Effector memory CD8-positive, alpha-beta T cell (primary cell): ENCODE measurements around the gene AGAP1.

ENCODE experiments used
- ATAC-seq: fragments of 150-1000 bp; cut with Tn5 transposase; replicated peaks from 2 replicates; pipeline ENCODE4 v1.10.0; 2021; ENCODE audit warnings: mild to moderate bottlenecking, moderate library complexity
- DNase-seq, 3 experiments: peaks; one replicate each; pipeline ENCODE4 v3.0.0; 2021
- H3K27ac Mint-ChIP-seq, 2 donors: one replicate each; pipeline ENCODE4 v1.8.0; 2022; ENCODE audit warnings: mild to moderate bottlenecking in 2 of 2, mixed read lengths in 2 of 2, moderate library complexity in 2 of 2
- H3K27me3 Mint-ChIP-seq, 2 donors: one replicate each; pipeline ENCODE4 v1.8.0; 2022; ENCODE audit warnings: mixed read lengths in 2 of 2
- H3K36me3 Mint-ChIP-seq: one replicate; pipeline ENCODE4 v1.8.0; 2022; ENCODE audit warnings: mild to moderate bottlenecking, moderate library complexity, mixed read lengths; ENCODE audit not compliant: insufficient read depth
- H3K4me1 Mint-ChIP-seq, 2 donors: one replicate each; pipeline ENCODE4 v1.8.0; 2022; ENCODE audit warnings: low read depth in 2 of 2, mixed read lengths in 2 of 2
- H3K4me3 Mint-ChIP-seq, 2 donors: one replicate each; pipeline ENCODE4 v1.8.0; 2022; ENCODE audit warnings: mild to moderate bottlenecking in 2 of 2, mixed read lengths in 2 of 2, moderate library complexity in 2 of 2
- H3K9me3 Mint-ChIP-seq, 2 donors: one replicate each; pipeline ENCODE4 v1.8.0; 2022; ENCODE audit warnings: mixed read lengths in 2 of 2
- total RNA-seq, 9 experiments: gene quantifications; one replicate each; lab custom pipeline; 2026; lab: John Stamatoyannopoulos, UW

Gene AGAP1
- 1.1 to 47.4 (median 6.7) reads per million in 9 experiments for total RNA-seq

DNA sequence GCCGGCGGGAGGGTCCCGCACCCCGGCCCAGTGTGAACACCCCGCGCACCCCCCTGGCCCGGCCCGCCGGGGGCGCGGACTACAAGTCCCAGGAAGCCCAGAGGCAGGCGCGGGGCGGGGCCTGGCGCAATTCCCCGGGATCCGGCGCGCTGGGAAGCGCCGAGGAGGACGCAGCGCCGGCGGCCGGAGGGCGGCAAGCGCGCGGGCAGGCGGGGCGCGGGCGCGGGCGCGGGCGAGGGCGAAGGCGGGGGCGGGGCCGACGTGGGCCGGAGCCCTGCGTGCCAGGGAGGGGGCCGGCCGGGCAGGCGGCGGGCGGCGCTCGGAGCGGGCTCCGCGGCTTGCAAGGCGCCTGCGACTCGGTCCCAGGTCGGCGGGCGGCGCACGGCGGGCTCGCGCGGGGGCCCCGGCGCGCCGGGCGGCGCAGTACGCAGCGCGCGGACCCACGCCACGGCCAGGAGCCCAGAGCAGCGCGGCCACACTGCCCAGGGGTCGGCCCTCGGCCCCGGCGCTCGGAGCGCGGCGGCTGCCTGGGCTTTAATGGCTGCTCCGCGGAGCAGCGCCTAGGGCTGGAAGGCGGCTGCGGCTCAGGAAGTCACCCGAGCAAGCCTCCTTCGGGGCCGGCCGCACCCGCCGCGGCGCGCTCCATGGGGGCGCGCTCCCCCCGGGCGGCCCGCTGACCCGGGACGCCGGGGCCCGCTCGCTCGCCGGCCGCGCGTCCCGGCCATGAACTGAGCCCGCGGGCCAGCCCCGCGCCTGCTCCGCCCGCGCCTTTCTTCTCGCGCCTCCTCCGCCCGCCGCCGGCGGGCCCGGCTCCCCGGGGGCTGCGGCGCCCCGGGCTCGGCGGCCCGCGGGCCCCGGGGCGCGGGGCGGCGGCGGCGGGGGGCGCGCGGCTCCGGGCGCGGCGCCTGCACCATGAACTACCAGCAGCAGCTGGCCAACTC, at the start of gene AGAP1:
AGAP1 (plus strand) TSS at position 269 of the 941 bp plus-strand sequence.
- peaks cover 6% of the 10 kb centered on the region for H3K36me3 Mint-ChIP-seq
- peak; percentile 4 to 12 (median 9) for DNase-seq
- H3K27ac Mint-ChIP-seq: peak within 1 kb of the TSS in 1 of 2 donors; percentile 24
- H3K9me3 Mint-ChIP-seq: no peaks in the 10 kb centered on the region
- peak; percentile 61 for ATAC-seq
- H3K4me3 Mint-ChIP-seq: peak within 1 kb of the TSS; percentile 87 to 91
- H3K4me1 Mint-ChIP-seq: peaks cover 11 to 14% of the 10 kb centered on the region in 2 donors
- H3K27me3 Mint-ChIP-seq: peaks cover 30 to 44% of the 10 kb centered on the region in 2 donors

DNA sequence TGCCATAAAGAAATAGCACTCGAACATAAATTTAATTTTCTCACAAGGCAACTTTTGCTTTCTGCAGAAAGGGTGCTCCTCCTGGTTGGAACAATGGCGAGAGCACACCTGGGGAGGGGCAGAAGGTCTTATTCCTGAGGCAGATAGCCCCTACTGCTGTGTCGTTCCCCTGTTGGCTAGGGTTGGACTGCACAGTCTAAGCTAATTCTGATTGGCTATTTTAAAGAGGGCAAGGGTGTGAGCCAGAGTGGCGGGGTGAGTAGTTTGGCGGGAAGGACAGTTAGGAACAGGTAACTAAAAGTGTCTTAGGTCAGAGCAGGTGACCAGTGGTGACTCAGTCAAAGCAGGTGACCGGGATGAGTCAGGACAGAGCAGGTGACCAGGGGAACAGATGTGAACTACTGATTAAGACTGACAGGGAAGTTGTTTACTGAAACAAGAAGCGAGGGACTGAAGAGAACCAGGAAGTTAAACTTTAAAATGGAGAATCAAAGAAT, 49.7 kb upstream of the AGAP1 start:
- Mint-ChIP-seq H3K4me3 (no peak overlapping the region), H3K27me3 (peaks cover 15 to 55% of the 10 kb centered on the region in 2 donors), H3K27ac (no peak overlapping the region), H3K36me3 (no peaks in the 10 kb centered on the region), H3K4me1 (no peaks in the 10 kb centered on the region), H3K9me3 (no peaks in the 10 kb centered on the region)
- DNase-seq (no peak), ATAC-seq (no peak)

DNA sequence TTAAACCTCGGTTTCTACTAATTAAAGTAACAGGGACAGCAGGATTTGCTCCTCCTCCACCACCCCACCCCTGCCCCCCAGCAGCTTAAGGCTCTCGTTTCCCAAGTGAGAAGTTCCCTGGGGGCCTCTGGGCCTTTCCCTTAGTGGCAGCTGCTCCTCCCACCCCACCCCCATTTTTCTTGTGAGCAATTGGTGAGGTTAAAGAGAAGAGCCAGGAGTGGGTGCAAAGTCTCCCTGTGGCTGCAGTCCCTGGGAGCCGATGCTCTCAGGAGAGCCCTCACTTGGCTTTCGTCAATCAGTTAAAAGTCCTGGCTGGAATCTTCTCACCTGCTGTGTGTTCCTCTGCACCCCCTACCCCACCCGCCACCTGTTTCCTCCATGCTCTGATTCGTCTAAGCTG, 48.7 kb upstream of the AGAP1 start:
- ATAC-seq: no peak
- Mint-ChIP-seq H3K27ac (no peak overlapping the region), H3K4me3 (no peak overlapping the region), H3K9me3 (no peaks in the 10 kb centered on the region), H3K27me3 (peaks cover 11 to 53% of the 10 kb centered on the region in 2 donors), H3K4me1 (no peaks in the 10 kb centered on the region), H3K36me3 (no peaks in the 10 kb centered on the region)
- DNase-seq: no peak

DNA sequence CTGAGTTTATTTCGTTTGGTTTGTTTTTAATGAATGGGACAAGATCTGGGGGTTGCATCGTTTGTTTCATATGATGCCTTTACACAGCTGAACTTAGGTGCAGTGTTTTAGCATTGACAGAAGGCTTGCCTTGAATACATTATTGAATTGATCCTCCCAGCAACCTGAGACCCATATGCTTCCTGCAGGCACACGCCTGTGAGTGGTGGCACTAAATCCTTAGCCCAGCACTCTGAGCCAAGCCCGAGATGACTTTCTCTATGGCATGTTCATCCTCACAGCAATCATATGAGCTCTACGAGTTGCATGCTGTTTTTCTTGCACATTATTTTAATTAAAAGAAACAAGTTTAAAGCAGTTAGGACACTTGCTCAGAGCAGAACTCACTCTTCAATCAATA, 47.8 kb upstream of the AGAP1 start:
- no peak overlapping the region for H3K4me3 Mint-ChIP-seq
- ATAC-seq (no peak), DNase-seq (no peak)
- no peaks in the 10 kb centered on the region for H3K4me1 Mint-ChIP-seq
- no peak overlapping the region for H3K27ac Mint-ChIP-seq
- peaks cover 12 to 50% of the 10 kb centered on the region in 2 donors for H3K27me3 Mint-ChIP-seq
- no peaks in the 10 kb centered on the region for H3K36me3 Mint-ChIP-seq
- no peaks in the 10 kb centered on the region for H3K9me3 Mint-ChIP-seq

DNA sequence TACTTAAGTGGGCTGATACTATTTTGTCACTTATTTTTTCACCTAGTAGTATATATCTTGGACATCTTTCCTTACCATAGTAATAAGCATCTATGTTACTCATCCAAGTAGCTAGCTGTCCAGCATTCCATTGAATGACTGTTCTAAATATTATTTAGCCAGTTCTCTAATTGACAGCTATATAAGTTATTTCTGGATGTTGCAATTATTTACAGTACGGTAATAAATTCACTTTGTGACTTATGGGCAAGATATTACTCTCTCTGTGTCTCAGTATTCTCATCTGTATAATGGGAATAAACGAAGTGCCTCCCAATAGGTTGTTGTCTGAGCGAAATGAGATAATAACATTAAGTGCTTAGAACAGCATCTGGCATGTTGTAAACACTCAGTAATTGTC, 46.6 kb upstream of the AGAP1 start:
- Mint-ChIP-seq H3K4me3 (no peak overlapping the region), H3K9me3 (no peaks in the 10 kb centered on the region), H3K27me3 (peaks cover 16 to 61% of the 10 kb centered on the region in 2 donors), H3K27ac (no peak overlapping the region), H3K36me3 (no peaks in the 10 kb centered on the region), H3K4me1 (no peaks in the 10 kb centered on the region)
- no peak for ATAC-seq
- DNase-seq: no peak

DNA sequence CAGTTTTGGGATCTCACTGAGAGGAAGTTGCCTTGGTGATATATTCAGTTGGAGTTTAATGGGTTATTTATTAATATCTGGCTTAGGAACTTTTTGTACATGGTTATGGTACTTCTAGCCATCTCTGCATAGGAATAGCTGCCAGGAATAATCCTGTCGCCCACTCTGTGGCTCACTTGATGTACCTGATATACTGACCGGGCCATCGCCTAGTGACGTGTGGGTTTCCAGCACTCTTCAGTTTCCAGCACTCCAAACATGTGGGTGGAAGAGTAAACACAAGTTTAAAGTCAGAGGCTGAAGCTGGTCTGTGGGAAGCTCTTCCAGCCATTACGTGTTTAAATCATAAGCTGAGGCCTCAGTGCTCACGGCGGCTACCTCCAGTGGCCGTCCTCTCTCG, 44.3 kb upstream of the AGAP1 start:
- Mint-ChIP-seq H3K27ac (no peak overlapping the region), H3K4me3 (no peak overlapping the region), H3K27me3 (peaks cover 21 to 56% of the 10 kb centered on the region in 2 donors), H3K36me3 (no peaks in the 10 kb centered on the region), H3K9me3 (no peaks in the 10 kb centered on the region), H3K4me1 (no peaks in the 10 kb centered on the region)
- ATAC-seq: no peak
- DNase-seq: no peak

DNA sequence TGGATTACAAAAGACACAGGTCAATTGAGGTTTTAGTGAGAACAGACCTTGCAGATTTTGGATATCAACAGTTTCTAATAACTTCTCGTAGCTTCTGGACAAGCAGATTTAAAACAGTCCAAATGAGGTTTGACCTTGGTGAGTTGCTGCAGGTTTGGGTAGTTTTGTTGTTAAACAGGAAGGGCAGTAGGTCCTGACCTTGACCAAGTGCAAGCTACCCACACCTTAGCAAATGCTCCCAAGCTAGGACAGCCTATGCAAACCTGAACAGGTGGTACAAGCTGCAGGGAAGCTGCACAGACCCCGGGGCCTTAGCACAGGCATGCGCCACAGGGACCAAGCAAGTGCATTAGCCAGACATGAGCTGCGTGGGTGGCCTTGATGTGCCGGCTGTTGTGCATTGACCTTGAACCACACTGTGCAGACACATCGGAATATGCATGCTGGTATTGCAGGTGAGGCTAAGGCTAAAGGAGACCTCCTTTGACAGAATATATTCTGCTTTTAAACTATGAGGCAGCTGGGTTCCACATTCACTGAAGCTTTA, 40.2 kb upstream of the AGAP1 start:
- H3K27ac Mint-ChIP-seq: no peak overlapping the region
- no peak for ATAC-seq
- peaks cover 17 to 52% of the 10 kb centered on the region in 2 donors for H3K27me3 Mint-ChIP-seq
- H3K4me3 Mint-ChIP-seq: no peak overlapping the region
- no peak for DNase-seq
- no peaks in the 10 kb centered on the region for H3K9me3 Mint-ChIP-seq
- no peaks in the 10 kb centered on the region for H3K36me3 Mint-ChIP-seq
- H3K4me1 Mint-ChIP-seq: no peaks in the 10 kb centered on the region

DNA sequence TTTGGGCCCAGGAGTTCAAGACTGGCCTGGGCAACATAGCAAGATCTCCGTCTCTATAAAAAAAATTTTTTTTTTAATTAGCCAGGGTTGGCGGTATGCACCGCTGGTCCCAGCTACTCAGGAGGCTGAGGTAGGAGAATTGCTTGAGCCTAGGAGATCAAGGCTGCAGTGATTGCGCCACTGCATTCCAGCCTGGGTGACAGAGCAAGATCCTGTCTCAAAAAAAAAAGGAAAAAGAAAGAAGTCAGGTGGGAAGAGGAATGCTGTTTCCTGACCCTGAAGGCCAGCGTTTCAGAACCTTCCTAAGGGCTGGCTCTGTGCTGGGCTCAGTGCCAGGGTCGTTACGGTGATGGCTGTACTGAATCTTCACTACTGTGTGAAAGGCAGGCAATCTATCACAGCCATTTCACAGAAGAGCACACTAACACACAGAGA, 35.0 kb upstream of the AGAP1 start:
- DNase-seq: no peak
- H3K27ac Mint-ChIP-seq: no peak overlapping the region

DNA sequence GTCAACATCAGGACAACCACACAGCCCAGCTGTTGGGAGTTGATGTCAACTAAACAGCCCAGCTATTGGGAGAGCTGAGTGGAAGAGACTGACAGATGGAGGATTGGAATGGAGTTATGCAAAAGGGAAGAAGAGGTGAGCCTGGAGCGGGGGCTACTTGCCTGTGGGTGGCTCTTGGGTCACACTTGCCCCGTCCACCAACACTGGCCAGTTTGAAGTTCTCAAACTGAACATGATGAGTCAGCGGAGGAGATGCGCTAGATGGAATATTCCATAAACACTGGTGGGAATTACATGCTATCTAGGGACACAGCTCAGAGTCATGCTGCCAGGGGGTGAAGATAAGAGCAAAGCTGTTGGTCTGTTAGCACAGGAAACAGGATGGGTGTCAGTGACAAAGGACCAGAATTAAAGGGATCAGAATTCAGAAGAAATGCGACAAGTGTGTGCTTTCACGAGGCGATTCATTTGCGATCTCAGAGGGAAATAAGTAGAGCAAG, 33.2 kb upstream of the AGAP1 start:
- Mint-ChIP-seq H3K36me3 (no peaks in the 10 kb centered on the region), H3K4me1 (no peaks in the 10 kb centered on the region), H3K27ac (no peak overlapping the region), H3K9me3 (no peaks in the 10 kb centered on the region), H3K27me3 (peaks cover 52 to 73% of the 10 kb centered on the region in 2 donors), H3K4me3 (no peak overlapping the region)
- no peak for ATAC-seq
- DNase-seq: no peak

More for the DNA sequence above, 35.0 kb upstream of the AGAP1 start:
- Mint-ChIP-seq H3K9me3 (no peaks in the 10 kb centered on the region), H3K36me3 (no peaks in the 10 kb centered on the region), H3K4me3 (no peak overlapping the region), H3K4me1 (no peaks in the 10 kb centered on the region), H3K27me3 (peaks cover 39 to 58% of the 10 kb centered on the region in 2 donors)
- no peak for ATAC-seq

DNA sequence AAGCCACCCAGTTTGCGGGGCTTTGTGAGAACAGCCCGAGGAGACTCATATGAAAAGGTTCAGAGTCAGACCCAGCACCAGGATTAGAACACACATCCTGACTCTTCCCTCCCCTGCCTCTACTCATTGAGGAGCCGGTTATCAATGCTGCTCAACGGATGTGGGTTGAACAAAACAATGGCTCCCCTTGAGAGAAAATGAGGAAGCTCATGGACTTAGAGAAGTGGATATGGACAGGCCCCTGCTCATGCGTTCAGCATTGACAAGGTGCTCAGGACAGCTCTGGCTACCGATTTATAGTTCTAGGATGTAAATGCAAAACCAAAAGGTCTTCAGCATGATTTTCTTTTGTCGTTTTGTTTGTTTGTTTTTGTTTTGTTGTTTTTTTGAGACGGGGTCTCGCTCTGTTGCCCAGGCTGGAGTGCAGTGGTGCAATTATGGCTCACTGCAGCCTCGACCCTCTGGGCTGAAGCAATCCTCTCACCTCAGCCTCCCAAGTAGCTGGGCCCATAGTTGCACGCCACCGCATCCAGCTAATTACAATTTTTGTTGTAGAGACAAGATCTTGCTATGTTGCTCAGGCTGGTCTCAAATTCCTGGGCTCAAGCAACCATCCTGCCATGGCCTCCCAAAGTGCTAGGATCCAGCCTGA, 32.0 kb upstream of the AGAP1 start:
- Mint-ChIP-seq H3K9me3 (no peaks in the 10 kb centered on the region), H3K4me3 (no peak overlapping the region), H3K27me3 (peaks cover 52 to 73% of the 10 kb centered on the region in 2 donors), H3K27ac (no peak overlapping the region), H3K4me1 (no peaks in the 10 kb centered on the region), H3K36me3 (no peaks in the 10 kb centered on the region)
- ATAC-seq (no peak), DNase-seq (no peak)

DNA sequence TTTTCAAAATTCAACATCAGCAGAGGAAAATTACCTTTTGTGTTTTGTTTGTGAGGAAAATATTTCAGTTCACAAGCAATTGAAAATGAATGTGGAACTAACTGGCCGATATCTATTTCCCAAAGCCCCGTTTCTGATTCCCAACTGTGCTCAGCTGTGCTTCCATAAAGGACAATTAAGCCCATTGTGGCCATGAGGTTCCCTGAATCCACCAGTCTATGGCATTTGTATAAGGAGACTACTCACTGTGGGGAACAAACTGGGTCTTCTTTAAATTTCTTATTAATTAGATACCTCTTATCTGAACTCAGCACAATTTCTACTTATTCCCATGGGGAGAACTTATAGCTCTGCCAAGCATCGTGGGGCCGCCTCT, 31.4 kb upstream of the AGAP1 start:
- Mint-ChIP-seq H3K9me3 (no peaks in the 10 kb centered on the region), H3K4me3 (no peak overlapping the region), H3K27me3 (peaks cover 52 to 73% of the 10 kb centered on the region in 2 donors), H3K36me3 (no peaks in the 10 kb centered on the region), H3K27ac (no peak overlapping the region), H3K4me1 (no peaks in the 10 kb centered on the region)
- no peak for DNase-seq
- no peak for ATAC-seq

DNA sequence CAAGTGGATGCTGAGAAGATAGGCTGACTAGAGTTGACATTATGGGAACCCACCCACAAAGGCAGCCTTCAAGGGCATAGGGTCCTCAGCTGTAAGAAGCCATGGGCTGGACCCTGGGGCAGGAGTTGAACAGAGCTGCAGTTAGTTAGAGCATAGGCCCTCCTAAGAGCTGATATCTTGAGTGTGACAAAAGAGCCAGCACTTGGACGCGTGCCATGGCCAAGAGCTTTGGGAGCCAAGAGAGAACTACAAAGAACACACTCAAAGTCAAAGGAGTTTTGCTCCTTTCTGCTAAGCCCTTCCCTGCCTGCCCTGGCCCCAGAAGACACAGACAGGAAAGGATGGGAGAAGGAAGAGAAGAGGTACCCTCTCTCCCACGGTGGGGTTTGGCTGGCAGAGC, 29.9 kb upstream of the AGAP1 start:
- no peaks in the 10 kb centered on the region for H3K4me1 Mint-ChIP-seq
- H3K36me3 Mint-ChIP-seq: no peaks in the 10 kb centered on the region
- no peaks in the 10 kb centered on the region for H3K9me3 Mint-ChIP-seq
- no peak overlapping the region for H3K27ac Mint-ChIP-seq
- H3K4me3 Mint-ChIP-seq: no peak overlapping the region
- no peak for DNase-seq
- peaks cover 48 to 69% of the 10 kb centered on the region in 2 donors for H3K27me3 Mint-ChIP-seq
- no peak for ATAC-seq

DNA sequence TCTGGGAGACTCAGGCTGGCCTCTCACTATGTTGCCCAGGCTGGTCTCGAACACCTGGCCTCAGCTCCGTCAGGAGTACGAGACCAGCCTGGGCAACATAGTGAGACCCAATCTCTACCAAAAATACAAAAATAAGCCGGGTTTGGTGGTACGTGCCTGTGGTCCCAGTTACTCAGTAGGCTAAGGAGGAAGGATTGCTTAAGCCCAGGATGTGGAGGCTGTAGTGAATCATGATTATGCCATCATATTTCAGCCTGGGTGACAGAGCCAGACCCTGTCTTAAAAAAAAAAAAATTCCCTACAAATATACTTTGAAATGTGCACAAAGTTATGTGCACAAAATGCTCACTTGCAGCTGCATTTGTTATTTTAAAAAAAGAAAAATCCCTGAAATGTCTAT, 26.3 kb upstream of the AGAP1 start:
- H3K27ac Mint-ChIP-seq: no peak overlapping the region
- H3K27me3 Mint-ChIP-seq: peaks cover 36 to 64% of the 10 kb centered on the region in 2 donors
- no peaks in the 10 kb centered on the region for H3K9me3 Mint-ChIP-seq
- H3K36me3 Mint-ChIP-seq: peaks cover 3% of the 10 kb centered on the region
- H3K4me1 Mint-ChIP-seq: no peaks in the 10 kb centered on the region
- no peak overlapping the region for H3K4me3 Mint-ChIP-seq
- no peak for DNase-seq
- no peak for ATAC-seq
